NCI-H82 (cell line): ENCODE results near the gene MEF2A.
A peak's percentile ranks its signal among the peaks of the same experiment; 100 is the strongest.
"Not testable (repeated sequence)": the region's sequence is repeated elsewhere in the genome, so short reads cannot be mapped to it uniquely, and the experiment has no call there.

Experiments used
- DNase-seq: peaks from one replicate; lab custom pipeline; 2025; lab: John Stamatoyannopoulos, UW

Gene MEF2A

DNA sequence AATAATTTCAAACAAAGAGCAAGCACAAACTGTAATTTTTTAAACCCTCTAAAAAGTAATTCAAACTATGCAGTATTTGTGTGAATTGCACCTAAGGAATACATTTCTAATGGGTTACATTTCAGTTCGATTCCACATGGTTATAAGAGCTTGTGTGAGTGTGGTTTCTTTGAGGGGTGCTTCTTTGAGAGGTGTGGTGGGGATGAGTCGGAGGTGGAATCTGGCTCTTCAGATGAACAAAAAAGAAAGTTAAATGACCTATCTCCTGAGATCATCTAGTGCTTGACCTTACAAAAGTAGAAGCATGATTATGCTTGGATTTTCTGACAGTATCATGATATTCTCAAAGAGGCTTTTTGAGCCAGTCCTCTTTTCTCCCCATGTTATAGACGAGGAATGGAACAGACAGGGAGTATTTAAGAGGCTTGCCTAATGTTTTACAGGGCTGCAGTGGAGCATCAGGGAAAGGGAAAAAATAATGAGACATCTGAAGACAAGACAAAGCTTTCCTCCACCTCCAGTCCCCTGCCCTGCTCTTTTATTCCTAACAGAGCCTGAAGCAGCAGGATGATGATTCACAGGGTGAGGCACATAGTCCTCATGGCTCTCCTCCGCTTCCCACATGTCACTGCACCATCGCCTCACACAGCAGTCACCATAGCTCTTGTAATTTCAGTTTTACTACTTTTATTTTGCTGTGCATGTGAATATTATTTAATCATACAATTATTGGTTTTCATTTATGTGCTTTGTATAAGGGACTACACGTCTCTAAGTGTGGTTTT is 85.4 kb downstream of the MEF2A start:
- no peak for DNase-seq

DNA sequence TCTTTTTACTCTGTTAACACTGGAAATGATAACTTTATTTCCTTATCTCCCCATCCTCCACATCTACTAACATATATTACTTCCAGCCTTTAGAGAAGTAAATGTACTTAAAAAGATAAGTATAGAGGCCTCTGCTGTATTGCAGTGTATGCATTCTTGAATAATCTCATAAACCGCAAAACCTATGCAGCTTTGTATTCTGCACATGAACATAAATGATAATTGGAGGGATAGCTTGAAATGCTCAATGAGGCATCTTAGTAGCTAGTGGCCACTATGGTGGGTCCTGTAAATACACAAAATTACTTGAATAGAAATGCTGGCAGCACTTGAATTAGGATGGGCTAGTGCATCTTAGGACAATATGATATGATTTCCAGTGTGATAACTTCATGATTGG is 90.4 kb downstream of the MEF2A start:
- no peak for DNase-seq

GRCh38 chr15:99657996-99658395 is 92.2 kb downstream of the MEF2A start:
- no peak for DNase-seq

- no peak for DNase-seq
Observed at GRCh38 chr15:99662903-99663302, 97.1 kb downstream of the MEF2A start.

- not testable (repeated sequence) for DNase-seq
Observed at GRCh38 chr15:99666073-99666472, 100.3 kb downstream of the MEF2A start.

DNA sequence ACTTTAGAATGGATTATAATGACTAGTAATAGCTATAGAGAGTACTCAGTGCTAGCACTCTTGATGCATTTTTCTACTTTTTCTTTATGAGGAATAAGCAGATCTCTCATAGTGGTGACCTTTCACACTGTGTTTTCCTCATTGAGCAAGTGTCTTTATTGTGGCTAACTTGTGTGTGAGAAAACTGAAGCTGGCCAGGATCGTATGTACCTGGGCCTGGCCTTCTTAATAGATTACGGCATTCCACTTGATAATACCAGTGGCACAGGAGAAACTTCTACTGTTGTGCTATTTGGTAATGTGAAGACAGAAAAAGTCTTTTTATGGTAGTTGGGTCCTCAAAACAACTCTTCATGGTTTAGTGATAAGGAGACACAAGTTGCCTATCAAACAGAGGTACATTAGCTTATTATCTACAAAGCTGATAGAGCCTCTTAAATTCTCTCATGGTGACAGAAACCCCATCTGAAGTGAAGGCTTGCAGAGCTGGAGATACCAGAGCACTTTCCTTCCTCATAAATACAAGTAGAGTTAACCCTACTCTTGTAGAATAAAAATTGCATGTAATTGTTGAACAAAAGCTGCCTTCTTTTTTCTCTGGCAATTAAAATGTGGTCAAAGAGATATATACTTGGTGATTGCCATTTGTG is 102.9 kb downstream of the MEF2A start:
- DNase-seq: no peak

DNA sequence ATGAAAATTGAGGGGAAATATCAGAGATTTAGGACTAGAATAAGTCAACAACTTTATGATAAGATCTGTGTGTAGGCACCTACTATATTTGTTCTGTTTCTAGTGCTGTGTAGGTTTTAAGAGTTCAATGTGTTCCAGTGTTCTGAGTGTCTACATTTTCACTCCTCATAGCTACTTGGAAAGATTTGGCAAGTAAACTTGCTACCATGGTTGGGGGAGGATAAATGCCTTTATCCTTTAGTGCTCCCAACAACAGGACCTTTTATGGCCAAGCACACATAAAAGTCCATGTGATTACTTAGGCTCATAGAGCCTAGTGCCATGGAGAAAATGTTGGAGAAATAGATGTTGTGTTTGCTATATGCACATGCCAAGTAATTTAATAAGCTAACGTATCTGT is 103.5 kb downstream of the MEF2A start:
- no peak for DNase-seq

- no peak for DNase-seq
Observed at GRCh38 chr15:99671926-99672635, 106.3 kb downstream of the MEF2A start.

DNA sequence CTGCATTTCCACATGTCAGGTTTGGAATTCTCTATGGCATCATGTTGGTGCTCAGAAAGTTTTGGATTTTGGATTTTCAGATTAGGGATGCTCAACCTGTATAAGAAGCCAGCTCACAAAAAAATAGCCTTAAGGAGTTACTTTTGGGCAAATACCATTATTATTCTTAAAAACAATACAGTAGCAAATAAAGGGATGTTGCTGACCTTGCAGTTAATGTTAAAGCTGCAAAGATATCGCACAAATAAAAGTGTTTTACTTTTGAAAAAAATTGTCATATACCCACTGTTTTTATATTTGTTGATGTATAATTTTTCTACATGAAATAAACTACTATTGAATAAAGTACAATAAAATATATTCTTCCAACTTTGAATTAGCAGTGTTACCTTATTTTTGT is 107.3 kb downstream of the MEF2A start:
- no peak for DNase-seq

- DNase-seq: no peak
Observed at GRCh38 chr15:99674279-99674678, 108.5 kb downstream of the MEF2A start.

GRCh38 chr15:99677540-99678134 is 111.9 kb downstream of the MEF2A start:
- DNase-seq: no peak

DNA sequence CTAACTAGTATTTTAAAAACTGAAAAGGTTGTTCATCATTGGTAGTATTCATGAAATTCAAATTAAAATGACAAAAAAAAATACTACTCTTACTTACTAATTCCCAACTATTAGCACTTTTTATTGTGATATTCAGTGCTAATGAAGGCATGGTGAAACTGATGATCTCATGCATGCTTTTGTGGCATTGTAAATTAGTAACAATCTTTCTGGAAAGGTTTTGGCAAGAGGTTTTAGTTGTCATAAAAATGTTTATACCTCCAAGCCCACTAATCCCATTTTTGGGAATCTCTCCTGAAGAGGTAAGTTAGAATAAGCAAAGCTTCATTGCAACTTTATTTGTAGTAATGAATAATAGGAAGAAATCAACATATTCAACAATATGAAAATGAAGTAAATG is 114.5 kb downstream of the MEF2A start:
- DNase-seq: no peak

GRCh38 chr15:99681990-99682389 is 116.2 kb downstream of the MEF2A start:
- DNase-seq: no peak

DNA sequence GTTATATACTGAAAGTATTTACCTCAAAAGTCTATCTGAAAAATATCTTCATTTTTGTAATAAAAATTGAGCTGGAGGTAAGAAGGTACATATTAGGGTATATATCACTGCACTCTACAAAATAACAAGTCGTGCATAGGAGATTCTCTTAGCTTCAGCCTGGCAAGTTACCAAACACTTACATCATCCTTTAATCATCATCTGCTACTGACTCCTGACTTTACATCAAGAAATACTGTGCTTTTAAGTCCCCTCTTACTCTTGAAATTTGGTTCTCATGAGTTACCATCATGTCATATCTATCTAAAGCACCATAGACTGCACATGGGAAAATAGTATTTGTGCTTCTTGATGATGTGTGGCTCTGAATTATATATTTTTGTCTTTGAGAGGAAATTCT is 116.7 kb downstream of the MEF2A start:
- no peak for DNase-seq

GRCh38 chr15:99683000-99683670 is 117.4 kb downstream of the MEF2A start:
- DNase-seq: no peak

- no peak for DNase-seq
Observed at GRCh38 chr15:99686290-99686689, 120.5 kb downstream of the MEF2A start.

DNA sequence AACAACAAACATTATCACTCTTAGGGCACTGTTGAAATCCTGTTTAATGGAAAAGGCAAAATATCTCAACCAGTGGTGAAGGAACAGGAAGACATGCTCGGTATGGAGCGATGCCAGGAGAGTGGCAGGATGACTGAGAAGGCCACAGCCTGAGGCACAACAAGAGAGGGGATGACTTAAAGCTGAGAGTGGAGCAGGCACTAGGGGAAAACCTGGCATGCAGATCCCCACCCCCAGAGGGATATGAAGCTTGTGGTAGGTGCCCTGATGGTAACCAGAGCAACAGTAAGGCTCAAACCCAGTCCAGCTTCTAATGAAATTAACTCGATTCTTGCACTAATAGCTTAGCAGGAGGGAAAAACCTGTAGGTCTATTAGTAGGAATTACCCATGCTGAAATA is 127.0 kb downstream of the MEF2A start:
- DNase-seq: peak; percentile 66

GRCh38 chr15:99696096-99696495 is 130.3 kb downstream of the MEF2A start:
- no peak for DNase-seq

- no peak for DNase-seq
Observed at GRCh38 chr15:99702895-99703602, 137.3 kb downstream of the MEF2A start.

DNA sequence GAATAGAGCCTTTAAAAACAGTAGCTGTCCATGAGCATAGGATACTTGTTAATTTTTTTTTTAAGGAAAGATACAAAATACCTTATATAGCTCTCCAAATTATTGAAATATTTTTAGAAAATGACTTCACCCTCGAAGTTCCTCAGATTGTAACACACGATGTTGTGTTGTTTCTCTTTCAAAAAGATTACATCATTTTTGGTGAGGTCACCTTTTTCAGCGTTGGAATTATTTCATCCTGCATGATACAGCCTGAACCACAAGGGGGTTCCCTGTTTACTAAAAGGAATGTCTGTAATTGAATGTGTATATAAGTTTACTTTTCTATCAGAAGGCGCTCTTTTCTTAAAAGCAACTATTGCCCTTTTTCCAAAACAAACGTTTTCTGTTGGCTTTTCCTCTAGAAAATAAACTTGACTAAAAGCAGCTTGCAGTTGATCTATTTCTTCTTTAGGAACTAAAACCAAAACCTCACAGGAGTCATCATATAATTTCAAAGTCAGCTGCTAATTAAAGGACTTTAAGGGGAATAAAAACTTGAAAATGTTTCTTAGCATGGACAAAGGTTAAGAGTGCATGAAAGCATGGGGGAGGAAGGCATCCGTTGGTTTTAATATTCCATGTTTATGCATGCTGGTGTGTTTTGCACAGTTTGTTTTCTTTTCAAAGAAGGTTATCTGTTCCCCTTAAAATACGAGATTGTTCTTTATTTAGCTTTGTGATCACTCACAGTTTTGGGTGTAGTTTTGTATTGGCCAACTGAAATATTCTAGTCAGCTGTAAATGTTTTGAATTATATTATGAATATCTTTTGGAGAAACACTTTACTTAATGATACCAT is 138.0 kb downstream of the MEF2A start:
- DNase-seq: peak; percentile 31

DNA sequence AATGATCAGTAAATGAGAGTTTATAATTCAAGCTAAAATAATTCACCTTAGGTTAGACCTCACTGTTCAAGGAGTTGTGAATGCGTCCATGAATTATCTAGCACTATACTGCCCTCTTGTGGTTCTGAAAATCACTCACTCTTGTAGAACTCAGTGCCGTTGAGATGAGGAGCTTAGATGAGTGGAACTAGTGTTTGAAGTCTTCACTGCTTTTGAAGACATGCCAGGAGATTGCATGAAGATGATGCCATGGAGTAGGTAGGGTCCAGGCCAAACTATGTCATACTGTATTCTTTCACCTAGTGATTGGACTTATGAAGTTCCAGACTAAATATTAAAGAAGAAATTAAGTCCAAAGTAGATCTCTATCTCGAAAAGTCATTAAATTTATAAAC is 138.7 kb downstream of the MEF2A start:
- DNase-seq: peak; percentile 92
